ENCODE results near the gene OBSCN. TPM values are rescaled to one million over a fixed set of nuclear protein-coding genes. Genes with fewer than 3 reads are reported as not detected.

OBSCN gene
- total and polyA plus RNA-seq, 2 donors = 10.1 to 75.9 TPM

DNA sequence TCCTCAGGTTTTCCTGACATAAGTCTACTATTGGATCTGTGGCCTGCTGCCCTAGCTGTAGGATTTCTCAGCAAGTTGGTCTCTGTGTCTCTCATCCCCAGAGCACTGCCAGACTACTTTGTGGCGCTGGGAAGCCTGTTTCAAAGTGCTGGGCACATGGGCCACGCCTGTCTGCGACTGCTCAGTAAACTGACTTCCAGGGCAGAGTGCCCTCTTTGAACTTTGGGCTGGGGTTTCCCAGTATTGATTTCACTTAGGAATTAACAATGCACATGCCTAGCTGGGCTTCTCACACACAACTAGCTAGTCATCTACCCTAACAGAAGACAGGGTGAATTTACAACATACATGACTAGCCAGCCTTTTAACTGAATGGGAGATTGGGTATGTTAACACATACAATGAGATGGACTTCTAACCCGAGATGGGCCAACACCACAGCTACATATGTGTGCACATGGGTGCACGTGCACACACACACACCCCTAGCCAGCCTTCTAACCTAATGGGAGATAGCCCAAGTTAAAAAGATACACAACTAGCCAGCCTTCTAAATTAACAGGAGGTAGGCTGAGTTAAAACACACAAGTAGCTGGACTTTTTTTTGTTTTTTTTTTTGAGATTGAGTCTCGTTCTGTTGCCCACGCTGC is 215.7 kb downstream of the OBSCN start:
- no peak overlapping the region for H3K4me3 ChIP-seq (ENCODE audit: low read length in 2 of 2)
- 97% methylated on average over 7 of the region's 7 CpGs for WGBS
- DNase-seq (ENCODE audit: low read depth in 6 of 9, low spot score in 9 of 9) = no peak
- no peaks in the 10 kb centered on the region for H3K4me1 ChIP-seq (ENCODE audit: control insufficient read depth in 2 of 2, insufficient read depth in 2 of 2, low read length in 2 of 2)
- peaks cover 3 to 39% of the 10 kb centered on the region in 2 donors for H3K27me3 ChIP-seq (ENCODE audit: control insufficient read depth in 2 of 2, insufficient read depth in 1 of 2, low read length in 1 of 2)
- H3K27ac ChIP-seq (ENCODE audit: low read depth in 1 of 2, low read length in 1 of 2) = no peak overlapping the region
- no peaks in the 10 kb centered on the region for H3K36me3 ChIP-seq (ENCODE audit: control insufficient read depth in 2 of 2, insufficient read depth in 2 of 2, low read length in 1 of 2)
- peaks cover 2 to 5% of the 10 kb centered on the region in 2 donors for H3K9me3 ChIP-seq (ENCODE audit: control insufficient read depth in 2 of 2, insufficient read depth in 1 of 2, low read length in 1 of 2)

DNA sequence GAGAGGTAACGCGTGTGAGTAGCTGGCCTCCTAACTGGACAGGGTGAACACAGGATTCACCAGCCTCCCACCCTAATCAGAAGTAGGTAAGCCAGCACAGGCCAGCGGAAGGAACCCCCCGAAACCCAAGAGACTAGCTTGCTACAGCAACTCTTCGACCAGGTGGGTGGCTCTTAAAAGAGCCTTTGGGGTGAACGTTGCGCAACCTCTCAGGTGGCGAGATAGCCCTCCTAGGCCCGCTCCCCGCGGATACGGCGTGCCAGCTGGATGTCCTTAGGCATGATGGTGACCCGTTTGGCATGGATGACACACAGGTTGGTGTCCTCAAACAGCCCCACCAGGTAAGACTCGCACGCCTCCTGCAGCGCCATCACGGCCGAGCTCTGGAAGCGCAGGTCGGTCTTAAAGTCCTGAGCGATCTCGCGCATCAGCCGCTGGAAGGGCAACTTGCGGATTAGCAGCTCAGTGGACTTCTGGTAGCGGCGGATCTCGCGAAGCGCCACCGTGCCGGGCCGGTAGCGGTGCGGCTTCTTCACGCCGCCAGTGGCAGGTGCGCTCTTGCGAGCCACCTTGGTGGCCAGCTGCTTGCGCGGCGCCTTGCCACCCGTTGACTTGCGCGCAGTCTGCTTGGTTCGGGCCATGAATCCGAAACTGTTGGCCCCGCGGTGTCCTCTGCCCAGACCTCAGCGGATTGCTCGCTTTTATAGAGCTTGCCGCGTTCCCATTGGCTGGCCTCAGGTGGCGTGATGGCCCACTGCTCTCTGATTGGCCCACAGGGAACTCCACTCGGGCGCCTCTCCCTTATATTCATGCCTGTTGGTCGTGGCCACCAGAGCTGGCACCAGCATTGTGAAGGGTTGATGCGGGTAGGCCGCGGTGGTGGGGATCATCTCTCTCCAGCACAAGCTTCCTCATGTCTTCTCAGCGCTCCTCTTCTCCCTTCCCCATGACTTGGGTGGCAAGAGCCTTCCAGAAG is 217.1 kb downstream of the OBSCN start:
- H3K4me1 ChIP-seq (ENCODE audit: control insufficient read depth in 2 of 2, insufficient read depth in 2 of 2, low read length in 2 of 2) = no peaks in the 10 kb centered on the region
- peaks cover 0 to 38% of the 10 kb centered on the region in 2 donors for H3K27me3 ChIP-seq (ENCODE audit: control insufficient read depth in 2 of 2, insufficient read depth in 1 of 2, low read length in 1 of 2)
- WGBS = 98% methylated on average over 62 of the region's 62 CpGs
- no peak overlapping the region for H3K4me3 ChIP-seq (ENCODE audit: low read length in 2 of 2)
- no peak overlapping the region for H3K27ac ChIP-seq (ENCODE audit: low read depth in 1 of 2, low read length in 1 of 2)
- H3K36me3 ChIP-seq (ENCODE audit: control insufficient read depth in 2 of 2, insufficient read depth in 2 of 2, low read length in 1 of 2) = no peaks in the 10 kb centered on the region
- peaks cover 2 to 5% of the 10 kb centered on the region in 2 donors for H3K9me3 ChIP-seq (ENCODE audit: control insufficient read depth in 2 of 2, insufficient read depth in 1 of 2, low read length in 1 of 2)
- no peak for DNase-seq (ENCODE audit: low read depth in 6 of 9, low spot score in 9 of 9)

- Histone ChIP-seq H3K9me3 (ENCODE audit: control insufficient read depth in 2 of 2, insufficient read depth in 1 of 2, low read length in 1 of 2) (peaks cover 2 to 5% of the 10 kb centered on the region in 2 donors), H3K36me3 (ENCODE audit: control insufficient read depth in 2 of 2, insufficient read depth in 2 of 2, low read length in 1 of 2) (no peaks in the 10 kb centered on the region), H3K4me1 (ENCODE audit: control insufficient read depth in 2 of 2, insufficient read depth in 2 of 2, low read length in 2 of 2) (no peaks in the 10 kb centered on the region), H3K27ac (ENCODE audit: low read depth in 1 of 2, low read length in 1 of 2) (no peak overlapping the region), H3K4me3 (ENCODE audit: low read length in 2 of 2) (no peak overlapping the region), H3K27me3 (ENCODE audit: control insufficient read depth in 2 of 2, insufficient read depth in 1 of 2, low read length in 1 of 2) (peaks cover 0 to 37% of the 10 kb centered on the region in 2 donors)
- DNase-seq (ENCODE audit: low read depth in 6 of 9, low spot score in 9 of 9) = no peak
- 86% methylated on average over 5 of the region's 5 CpGs for WGBS
Observed at GRCh38 chr1:228426518-228427175, 218.8 kb downstream of the OBSCN start.

DNA sequence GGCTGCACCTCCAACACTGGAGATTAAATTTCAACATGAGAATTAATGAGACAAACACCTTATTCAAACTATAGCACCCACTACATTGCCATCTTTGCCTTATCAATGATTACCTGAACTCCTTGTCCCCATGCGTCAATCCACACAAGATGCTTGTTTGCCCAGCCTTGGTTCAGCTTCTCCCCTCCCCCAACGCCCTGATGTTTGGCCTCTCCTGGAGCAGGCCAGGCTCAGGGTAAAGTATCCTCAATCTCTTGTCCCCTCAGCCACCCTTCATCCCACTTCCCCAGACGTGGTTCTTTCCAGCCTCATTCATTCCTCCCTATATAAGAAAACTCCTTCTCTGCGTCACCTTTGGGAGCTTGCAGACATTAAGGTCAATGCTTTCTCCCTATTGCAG is 220.6 kb downstream of the OBSCN start:
- H3K27me3 ChIP-seq (ENCODE audit: control insufficient read depth in 2 of 2, insufficient read depth in 1 of 2, low read length in 1 of 2) = peaks cover 0 to 34% of the 10 kb centered on the region in 2 donors
- no peaks in the 10 kb centered on the region for H3K36me3 ChIP-seq (ENCODE audit: control insufficient read depth in 2 of 2, insufficient read depth in 2 of 2, low read length in 1 of 2)
- peaks cover 2 to 5% of the 10 kb centered on the region in 2 donors for H3K9me3 ChIP-seq (ENCODE audit: control insufficient read depth in 2 of 2, insufficient read depth in 1 of 2, low read length in 1 of 2)
- 83% methylated on average over 4 of the region's 4 CpGs for WGBS
- H3K4me3 ChIP-seq (ENCODE audit: low read length in 2 of 2) = no peak overlapping the region
- H3K27ac ChIP-seq (ENCODE audit: low read depth in 1 of 2, low read length in 1 of 2) = no peak overlapping the region
- no peaks in the 10 kb centered on the region for H3K4me1 ChIP-seq (ENCODE audit: control insufficient read depth in 2 of 2, insufficient read depth in 2 of 2, low read length in 2 of 2)
- no peak for DNase-seq (ENCODE audit: low read depth in 6 of 9, low spot score in 9 of 9)

Other genes starting within 250 kb of the OBSCN start
- not detected for gene WNT3A, start 201.0 kb upstream of the OBSCN start, total RNA-seq
- 0.02 TPM for gene WNT3A, start 201.0 kb upstream of the OBSCN start, polyA plus RNA-seq
- 133 TPM for gene ARF1, start 125.3 kb upstream of the OBSCN start, total RNA-seq
- 227 TPM for gene ARF1, start 125.3 kb upstream of the OBSCN start, polyA plus RNA-seq
- gene C1orf35, start 104.7 kb upstream of the OBSCN start, total RNA-seq = 17.5 TPM
- gene C1orf35, start 104.7 kb upstream of the OBSCN start, polyA plus RNA-seq = 26.1 TPM
- gene MRPL55, start 98.7 kb upstream of the OBSCN start, total RNA-seq = 58.5 TPM
- 96.7 TPM for gene MRPL55, start 98.7 kb upstream of the OBSCN start, polyA plus RNA-seq
- gene GUK1, start 67.8 kb upstream of the OBSCN start, total RNA-seq = 313 TPM
- gene GUK1, start 67.8 kb upstream of the OBSCN start, polyA plus RNA-seq = 370 TPM
- gene GJC2, start 58.1 kb upstream of the OBSCN start, total RNA-seq = 1.5 TPM
- 1.2 TPM for gene GJC2, start 58.1 kb upstream of the OBSCN start, polyA plus RNA-seq
- gene IBA57, start 42.2 kb upstream of the OBSCN start, total RNA-seq = 4.2 TPM
- gene IBA57, start 42.2 kb upstream of the OBSCN start, polyA plus RNA-seq = 1.7 TPM
- gene TRIM11, start 198.8 kb downstream of the OBSCN start, total RNA-seq = 11.9 TPM
- 21.8 TPM for gene TRIM11, start 198.8 kb downstream of the OBSCN start, polyA plus RNA-seq
- gene TRIM17, start 208.8 kb downstream of the OBSCN start, total RNA-seq = 0.09 TPM
- 0.50 TPM for gene TRIM17, start 208.8 kb downstream of the OBSCN start, polyA plus RNA-seq